Epithelial cell of esophagus (primary cell): ENCODE results near the gene SFI1.
"Not testable (repeated sequence)": the region's sequence is repeated elsewhere in the genome, so short reads cannot be mapped to it uniquely, and the experiment has no call there.

ENCODE experiments used
- DNase-seq: peaks from one replicate; pipeline ENCODE4 v3.0.0; 2010; ENCODE audit warnings: low read depth
- H3K4me3 ChIP-seq: 2 replicates; pipeline ENCODE4 v1.5.1; 2011; ENCODE audit warnings: mild to moderate bottlenecking, low read length, control low read depth
- CTCF ChIP-seq: IDR thresholded peaks from 2 replicates; pipeline ENCODE4 v1.5.1; 2011; ENCODE audit warnings: low read depth, mild to moderate bottlenecking, low read length, control low read depth, inconsistent platforms; ENCODE audit not compliant: insufficient read depth; ENCODE audit errors: missing control alignments

The SFI1 gene

DNA sequence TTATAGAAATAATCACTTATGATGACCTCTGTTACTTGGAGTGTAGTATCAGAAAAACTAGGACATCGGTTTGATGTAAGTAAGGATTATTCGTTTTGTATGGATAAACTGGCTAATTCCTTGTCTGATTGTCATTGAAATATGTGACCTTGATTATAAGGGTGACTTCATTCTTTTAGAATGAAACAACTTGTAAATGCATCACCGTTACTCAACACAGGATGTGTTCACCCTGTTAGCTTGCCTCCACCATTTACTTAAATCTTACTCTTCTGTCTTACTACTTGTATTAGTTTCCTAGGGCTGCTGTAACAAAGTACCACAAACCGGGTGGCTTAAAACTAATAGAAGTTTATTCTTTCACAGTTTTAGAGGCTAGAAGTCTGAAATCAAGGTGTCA lies 7.9 kb downstream of the SFI1 start:
- DNase-seq, result peak; percentile 46
- no peak for TF ChIP-seq CTCF
- H3K4me3 ChIP-seq, result no peak overlapping the region

DNA sequence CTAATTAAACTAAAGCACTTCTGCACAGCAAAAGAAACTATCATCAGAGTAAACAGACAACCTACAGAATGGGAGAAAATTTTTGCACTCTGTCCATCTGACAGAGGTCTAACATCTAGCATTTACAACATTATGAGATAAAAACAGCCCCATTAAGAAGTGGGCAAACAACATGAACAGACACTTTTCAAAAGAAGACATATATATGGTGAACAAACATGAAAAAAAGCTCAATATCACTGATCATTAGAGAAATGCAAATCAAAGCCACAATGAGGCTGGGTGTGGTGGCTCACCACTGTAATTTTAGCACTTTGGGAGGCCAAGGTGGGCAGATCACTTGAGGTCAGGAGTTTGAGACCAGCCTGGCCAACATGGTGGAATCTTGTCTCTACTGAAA lies 11.2 kb downstream of the SFI1 start:
- H3K4me3 ChIP-seq, DNase-seq: not testable (repeated sequence)

GRCh38 chr22:31508536-31508935 lies 12.2 kb downstream of the SFI1 start:
- no peak for DNase-seq
- H3K4me3 ChIP-seq, result no peak overlapping the region
- TF ChIP-seq CTCF, result no peak

DNA sequence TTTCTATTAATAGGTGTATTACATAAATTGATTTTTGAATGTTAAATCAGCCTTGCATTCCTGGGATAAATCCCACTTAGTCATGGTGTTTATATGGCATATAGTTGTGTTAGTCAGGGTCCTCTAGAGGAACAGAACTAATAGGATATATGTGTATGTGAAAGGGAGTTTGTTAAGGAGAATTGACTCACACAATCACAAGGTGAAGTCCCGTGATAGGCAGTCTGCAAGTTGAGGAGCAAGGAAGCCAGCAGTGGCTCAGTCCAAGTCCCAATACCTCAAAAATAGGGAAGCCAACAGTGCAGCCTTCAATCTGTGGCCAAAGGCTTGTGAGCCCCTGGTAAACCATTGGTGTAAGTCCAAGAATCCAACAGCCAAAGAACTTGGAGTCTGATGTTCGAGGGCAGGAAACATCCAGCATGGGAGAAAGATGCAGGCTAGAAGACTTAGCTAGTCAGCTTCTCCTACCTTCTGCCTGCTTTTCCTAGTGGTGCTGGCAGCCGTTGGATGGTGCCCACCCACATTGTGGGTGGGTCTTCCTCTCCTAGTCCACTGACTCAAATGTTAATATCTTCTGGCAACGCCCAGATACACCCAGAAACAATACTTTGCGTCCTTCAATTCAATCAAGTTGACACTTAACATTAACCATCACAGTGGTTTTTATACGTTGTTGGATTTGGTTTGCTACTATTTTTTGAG lies 12.9 kb downstream of the SFI1 start:
- DNase-seq, result no peak
- H3K4me3 ChIP-seq, result no peak overlapping the region
- no peak for TF ChIP-seq CTCF

DNA sequence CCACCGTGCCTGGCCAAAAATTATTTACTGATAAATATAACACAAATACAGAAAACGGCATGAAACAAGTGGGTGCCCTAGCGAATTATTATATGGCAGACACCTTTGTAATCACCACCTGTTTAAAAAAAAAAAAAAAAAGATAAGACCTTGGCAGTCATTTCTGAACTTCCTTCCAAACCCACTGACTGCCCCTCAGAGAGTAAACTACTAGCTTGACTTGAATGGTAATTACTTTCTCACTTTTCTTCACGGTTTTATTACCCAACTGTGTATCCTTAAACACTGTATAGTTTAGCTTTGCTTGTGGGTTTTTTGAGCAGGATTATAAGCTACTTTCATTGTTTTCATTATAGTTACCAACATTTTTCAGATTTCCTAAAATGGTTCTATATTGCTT lies 23.7 kb downstream of the SFI1 start:
- H3K4me3 ChIP-seq, result no peak overlapping the region
- TF ChIP-seq CTCF, result no peak
- DNase-seq, result no peak

- not testable (repeated sequence) for DNase-seq, H3K4me3 ChIP-seq
These were observed 27.8 kb downstream of the SFI1 start for GRCh38 chr22:31524132-31524531.

- no peak overlapping the region for H3K4me3 ChIP-seq
- no peak for TF ChIP-seq CTCF
- no peak for DNase-seq
These were observed 29.9 kb downstream of the SFI1 start for GRCh38 chr22:31526270-31526669.

- no peak for TF ChIP-seq CTCF
- no peak overlapping the region for H3K4me3 ChIP-seq
- DNase-seq, result no peak
These were observed 34.5 kb downstream of the SFI1 start for GRCh38 chr22:31530823-31531195.
